A204.1 (cell line): ENCODE results near the gene YARS1.

ENCODE experiments used
- FAIRE-seq: peaks from 2 replicates; lab custom pipeline; 2012; peaks lifted over from hg19 to GRCh38; lab: Jason Lieb, UNC

YARS1 gene

DNA sequence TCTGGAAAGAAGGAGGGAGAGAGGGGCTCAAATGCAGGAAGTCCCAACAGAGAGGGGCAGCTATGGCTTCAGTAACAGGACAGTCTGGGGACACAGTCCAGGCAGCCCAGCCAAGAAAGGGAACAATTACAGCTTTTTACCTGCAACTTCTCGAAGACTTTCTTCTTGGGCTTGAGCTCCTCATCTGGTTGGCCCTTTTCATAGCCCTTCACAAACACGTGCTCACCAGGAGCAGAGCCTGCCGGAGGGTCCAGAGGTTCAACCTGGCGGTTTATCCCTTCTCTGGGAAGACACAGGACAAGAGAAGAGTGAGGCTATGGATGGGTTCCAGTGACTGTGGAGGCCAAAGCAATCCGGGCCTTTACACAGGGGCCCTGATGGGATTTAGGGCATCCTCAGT lies 37.9 kb downstream of the YARS1 start:
- FAIRE-seq = no peak

DNA sequence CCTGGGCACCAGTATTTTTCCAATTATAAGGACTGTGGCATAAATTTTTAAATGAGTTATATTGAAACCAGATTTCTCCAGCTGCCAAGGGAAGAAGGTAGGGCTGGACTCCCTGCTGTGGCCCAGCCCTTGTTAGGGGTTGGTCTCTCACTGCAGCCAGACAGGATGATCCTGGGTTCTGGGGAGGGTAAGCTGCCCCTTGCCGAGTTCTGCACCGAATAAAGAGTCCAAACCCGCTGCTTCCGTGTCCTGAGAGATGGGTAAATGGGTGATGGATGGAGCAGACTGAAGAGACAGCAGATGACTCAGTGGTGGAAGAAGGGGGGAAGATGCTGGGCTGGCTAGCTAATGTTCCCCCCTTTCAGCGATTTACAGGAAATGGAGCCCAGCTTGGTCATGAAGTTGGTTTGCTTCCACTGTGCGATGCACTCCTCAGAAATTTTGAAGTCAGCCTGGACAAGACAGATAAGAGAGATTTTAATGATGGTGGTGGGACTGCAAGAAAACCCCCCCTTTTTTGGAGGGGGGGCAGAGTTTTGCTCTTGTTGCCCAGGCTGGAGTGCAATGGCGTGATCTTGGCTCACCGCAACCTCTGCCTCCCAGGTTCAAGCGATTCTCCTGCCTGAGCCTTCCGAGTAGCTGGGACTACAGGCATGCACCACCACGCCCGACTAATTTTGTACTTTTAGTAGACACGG lies 41.4 kb downstream of the YARS1 start:
- no peak for FAIRE-seq

DNA sequence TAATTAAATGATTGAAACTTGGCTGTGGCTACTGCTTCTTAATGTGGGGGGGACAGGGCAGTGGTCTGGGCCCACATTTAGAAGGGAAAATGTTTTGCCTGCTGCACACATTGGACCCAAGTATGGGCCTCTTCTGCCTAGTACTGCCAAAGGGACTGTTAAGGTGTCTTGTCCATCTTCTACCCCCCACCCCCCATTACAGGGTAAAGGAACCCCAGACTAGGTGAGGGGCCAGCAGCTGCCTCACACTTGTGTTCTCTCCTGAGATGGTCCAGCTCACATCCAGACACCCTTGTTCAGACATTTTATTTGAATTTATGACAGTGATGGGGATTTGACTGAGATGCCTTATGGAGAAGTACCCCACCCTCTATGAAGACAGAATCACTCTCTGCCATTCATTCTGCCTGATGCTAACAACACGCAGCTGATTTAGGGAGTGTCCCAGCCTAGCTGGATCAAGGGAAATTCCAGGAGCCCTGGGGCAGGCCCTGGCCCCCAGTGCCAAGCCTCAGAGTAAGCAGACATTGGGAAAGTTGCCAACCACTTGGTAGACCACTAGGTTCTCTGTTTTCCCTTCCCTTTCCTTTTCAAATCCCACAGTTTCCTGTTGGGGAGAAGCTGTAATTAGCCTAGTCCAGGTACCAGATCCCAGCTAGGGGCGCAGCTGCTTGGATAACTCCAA lies 42.1 kb downstream of the YARS1 start:
- FAIRE-seq = no peak

DNA sequence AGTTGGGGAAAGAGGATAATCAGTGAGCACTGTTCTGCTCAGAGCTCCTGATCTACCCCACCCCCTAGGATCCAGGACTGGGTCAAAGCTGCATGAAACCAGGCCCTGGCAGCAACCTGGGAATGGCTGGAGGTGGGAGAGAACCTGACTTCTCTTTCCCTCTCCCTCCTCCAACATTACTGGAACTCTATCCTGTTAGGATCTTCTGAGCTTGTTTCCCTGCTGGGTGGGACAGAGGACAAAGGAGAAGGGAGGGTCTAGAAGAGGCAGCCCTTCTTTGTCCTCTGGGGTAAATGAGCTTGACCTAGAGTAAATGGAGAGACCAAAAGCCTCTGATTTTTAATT lies 42.7 kb downstream of the YARS1 start:
- FAIRE-seq = no peak

DNA sequence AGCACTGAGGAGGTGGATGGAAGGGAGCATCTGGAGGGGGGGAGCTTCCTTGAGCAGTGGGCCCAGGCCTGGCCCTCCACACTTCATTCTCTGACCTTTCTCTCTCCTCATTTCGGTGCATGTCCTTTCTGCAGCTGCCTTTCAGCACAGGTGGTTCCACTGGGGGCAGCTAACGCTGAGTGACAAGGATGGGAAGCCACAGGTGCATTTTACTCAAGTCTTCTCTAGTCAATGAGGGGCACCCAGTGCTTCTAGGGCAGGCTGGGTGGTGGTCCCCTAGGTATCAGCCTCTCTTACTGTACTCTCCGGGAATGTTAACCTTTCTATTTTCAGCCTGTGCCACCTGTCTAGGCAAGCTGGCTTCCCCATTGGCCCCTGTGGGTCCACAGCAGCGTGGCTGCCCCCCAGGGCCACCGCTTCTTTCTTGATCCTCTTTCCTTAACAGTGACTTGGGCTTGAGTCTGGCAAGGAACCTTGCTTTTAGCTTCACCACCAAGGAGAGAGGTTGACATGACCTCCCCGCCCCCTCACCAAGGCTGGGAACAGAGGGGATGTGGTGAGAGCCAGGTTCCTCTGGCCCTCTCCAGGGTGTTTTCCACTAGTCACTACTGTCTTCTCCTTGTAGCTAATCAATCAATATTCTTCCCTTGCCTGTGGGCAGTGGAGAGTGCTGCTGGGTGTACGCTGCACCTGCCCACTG lies 43.2 kb downstream of the YARS1 start:
- no peak for FAIRE-seq

DNA sequence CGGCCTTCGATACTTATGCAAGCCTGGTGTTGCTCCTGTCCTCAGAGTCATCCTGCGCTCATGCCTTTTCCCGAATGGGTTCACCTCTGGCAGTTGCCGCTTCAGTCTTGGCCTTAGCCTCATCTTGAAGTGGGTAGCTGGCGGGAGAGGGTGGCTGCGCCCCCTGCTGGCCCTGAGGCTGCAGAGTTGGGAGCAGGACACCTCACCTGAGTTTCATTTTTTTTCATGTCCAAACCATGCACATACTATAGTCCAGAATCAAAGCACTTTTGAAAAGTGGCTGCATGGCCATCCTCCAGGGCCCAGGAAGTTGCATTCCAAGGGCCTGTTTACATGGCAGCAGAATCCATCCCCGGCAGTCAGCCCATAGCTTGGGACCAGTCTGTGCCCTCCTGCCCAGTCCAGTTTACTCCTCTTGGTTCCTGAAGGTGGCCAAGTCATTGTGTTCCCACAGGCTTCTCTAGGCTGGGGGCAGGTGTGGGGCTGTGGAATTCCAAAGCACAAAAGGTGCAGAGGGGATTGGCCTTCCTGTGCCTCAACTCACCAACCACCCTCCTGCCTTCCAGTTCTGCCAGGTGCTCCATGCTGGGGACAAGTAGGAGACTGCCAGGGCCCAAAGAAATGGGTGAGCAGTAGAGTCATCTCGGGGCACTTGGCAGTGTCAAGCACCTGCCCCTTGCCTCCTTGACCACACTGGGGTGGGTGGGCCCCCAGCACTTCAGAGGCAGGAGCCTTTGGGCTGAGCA lies 44.0 kb downstream of the YARS1 start:
- FAIRE-seq = no peak

DNA sequence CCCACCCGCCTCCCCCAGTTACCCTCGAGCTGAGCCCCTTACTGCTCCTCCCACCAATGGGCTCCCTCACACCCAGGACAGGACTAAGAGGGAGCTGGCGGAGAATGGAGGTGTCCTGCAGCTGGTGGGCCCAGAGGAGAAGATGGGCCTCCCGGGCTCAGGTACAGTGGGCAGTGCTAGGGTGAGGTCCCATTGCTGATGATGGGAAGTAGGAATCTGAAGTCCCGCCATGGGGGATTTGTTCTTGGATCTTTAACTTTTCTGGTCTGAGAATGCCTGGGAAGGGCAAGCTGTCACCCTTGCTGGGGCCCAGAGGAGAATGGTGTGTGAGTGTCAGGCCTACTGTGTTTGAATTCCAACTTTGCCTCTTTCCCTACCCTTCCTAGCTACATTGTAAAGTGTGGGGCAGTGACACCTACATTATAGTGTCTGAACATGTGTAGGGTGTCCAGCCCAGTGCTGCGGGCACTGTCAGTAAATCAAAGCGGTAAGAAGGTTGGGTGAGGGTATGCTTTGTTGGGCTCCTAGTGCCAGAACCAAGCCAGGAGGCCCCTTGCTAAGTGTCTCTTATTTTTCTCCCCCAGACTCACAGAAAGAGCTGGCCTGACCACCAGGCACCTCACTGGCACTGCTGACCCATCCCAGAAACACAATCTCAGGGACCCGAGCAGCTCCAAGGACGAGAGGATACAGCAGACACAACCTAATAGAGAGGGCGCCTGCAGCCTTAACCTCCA lies 44.7 kb downstream of the YARS1 start:
- FAIRE-seq = no peak

DNA sequence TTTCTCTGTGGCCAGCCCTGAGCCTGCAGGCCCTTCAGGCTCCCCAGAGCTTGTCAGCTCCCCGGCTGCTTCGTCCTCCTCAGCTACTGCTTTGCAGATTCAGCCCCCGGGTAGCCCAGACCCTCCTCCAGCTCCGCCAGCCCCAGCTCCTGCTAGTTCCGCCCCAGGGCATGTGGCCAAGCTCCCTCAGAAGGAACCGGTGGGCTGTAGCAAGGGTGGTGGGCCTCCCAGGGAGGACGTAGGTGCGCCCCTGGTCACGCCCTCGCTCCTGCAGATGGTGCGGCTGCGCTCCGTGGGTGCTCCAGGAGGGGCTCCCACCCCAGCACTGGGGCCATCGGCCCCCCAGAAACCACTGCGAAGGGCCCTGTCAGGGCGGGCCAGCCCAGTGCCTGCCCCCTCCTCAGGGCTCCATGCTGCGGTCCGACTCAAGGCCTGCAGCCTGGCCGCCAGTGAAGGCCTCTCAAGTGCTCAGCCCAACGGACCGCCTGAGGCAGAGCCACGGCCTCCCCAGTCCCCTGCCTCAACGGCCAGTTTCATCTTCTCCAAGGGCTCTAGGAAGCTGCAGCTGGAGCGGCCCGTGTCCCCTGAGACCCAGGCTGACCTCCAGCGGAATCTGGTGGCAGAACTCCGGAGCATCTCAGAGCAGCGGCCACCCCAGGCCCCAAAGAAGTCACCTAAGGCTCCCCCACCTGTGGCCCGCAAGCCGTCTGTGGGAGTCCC lies 45.4 kb downstream of the YARS1 start:
- FAIRE-seq = no peak

DNA sequence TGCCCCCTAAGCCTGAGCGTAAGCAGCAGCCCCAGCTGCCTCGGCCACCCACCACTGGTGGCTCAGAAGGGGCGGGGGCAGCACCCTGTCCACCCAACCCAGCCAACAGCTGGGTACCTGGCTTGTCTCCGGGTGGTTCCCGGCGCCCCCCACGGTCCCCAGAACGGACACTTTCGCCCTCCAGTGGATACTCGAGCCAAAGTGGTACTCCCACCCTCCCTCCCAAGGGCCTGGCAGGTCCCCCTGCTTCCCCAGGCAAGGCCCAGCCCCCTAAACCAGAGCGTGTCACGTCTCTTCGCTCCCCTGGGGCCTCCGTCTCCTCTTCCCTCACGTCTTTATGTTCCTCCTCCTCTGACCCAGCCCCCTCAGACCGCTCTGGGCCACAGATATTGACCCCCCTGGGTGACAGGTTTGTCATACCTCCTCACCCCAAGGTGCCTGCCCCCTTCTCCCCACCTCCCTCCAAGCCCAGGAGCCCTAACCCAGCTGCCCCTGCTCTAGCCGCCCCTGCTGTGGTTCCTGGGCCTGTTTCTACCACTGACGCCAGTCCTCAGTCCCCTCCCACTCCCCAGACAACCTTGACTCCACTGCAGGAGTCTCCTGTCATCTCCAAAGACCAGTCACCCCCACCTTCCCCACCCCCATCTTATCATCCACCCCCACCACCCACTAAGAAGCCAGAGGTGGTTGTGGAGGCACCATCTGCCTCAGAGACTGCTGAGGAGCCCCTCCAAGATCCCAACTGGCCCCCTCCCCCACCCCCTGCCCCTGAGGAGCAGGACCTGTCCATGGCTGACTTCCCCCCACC lies 46.2 kb downstream of the YARS1 start:
- no peak for FAIRE-seq

DNA sequence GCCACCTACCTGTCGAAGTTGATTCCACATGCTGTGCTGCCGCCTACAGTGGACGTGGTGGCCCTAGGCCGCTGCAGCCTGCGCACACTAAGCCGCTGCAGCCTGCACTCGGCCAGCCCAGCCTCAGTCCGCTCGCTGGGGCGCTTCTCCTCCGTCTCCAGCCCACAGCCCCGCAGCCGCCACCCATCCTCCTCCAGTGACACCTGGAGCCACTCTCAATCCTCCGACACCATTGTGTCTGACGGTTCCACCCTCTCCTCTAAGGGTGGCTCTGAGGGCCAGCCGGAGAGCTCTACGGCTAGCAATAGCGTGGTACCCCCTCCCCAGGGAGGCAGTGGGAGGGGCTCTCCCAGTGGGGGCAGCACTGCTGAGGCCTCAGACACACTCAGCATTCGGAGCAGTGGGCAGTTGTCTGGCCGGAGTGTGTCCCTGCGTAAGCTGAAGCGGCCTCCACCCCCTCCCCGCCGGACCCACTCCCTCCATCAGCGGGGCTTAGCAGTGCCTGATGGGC lies 46.9 kb downstream of the YARS1 start:
- no peak for FAIRE-seq

DNA sequence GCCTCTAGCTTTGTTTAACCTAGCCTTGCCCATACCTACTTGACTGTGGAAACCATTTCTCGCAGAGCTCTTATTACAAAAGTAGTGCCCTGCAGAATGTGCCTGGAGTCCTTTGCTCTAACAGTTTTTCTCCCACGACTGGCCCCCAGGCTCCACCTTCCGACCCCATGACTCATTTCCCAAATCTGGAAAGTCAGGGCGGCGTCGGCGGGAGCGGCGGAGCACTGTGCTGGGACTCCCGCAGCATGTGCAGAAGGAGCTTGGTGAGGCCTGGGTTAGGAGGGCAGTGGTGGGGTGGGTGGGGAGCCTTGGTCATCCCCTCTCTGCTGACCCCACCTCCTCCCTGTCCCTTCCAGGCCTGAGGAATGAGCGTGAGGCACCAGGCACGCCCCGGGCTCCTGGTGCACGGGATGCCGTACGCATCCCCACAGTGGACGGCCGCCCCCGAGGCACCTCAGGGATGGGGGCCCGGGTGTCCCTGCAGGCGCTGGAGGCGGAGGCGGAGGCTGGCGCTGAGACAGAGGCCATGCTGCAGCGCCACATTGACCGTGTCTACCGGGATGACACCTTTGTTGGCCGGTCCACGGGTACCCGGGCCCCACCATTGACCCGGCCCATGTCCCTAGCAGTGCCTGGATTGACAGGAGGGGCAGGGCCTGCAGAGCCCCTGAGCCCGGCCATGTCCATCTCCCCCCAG lies 47.5 kb downstream of the YARS1 start:
- no peak for FAIRE-seq

DNA sequence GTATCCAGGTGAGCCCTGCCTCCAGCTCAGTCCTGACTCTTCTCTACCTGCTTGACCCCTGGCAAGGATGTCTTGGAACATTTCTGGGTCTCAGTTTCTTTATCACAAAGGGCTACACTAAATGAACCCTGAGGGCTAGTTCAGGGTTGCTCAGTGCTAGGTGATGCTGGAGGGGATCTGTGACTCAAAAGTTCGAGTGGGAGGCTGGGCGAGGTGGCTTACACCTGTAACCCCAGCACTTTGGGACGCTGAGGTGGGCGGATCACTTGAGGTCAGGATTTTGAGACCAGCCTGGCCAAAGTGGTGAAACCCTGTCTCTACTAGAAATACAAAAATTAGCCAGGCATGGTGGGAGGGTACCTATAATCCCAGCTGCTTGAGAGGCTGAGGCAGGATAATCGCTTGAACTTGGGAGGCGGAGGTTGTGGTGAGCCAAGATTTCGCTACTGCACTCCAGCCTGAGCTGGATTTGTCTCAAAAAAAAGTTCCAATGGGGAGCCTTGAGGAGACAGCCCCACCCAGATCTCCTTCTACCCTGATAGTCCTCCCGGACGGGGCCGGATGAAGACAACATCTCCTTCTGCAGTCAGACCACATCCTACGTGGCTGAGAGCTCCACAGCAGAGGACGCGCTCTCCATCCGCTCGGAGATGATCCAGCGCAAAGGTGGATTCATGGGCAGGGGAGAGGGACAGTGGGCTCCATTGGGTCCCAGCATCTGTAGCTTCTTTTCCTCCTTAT lies 48.9 kb downstream of the YARS1 start:
- FAIRE-seq = no peak

DNA sequence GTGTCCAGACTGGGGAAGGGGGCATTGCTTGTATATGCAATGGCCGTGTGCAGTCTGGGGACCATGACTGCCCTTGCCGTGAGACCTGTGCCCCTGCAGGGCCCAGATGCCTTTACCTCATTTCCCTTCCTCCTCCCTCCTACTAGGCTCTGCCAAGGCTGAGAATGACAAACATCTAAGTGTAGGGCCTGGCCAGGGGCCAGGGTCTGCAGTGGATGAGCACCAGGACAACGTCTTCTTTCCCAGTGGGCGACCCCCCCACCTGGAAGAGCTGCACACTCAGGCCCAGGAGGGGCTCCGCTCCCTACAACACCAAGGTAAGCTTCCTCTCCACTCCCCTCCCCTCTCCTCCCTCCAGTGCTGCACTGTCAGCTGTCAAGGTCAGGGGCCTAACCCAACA lies 49.5 kb downstream of the YARS1 start:
- no peak for FAIRE-seq

DNA sequence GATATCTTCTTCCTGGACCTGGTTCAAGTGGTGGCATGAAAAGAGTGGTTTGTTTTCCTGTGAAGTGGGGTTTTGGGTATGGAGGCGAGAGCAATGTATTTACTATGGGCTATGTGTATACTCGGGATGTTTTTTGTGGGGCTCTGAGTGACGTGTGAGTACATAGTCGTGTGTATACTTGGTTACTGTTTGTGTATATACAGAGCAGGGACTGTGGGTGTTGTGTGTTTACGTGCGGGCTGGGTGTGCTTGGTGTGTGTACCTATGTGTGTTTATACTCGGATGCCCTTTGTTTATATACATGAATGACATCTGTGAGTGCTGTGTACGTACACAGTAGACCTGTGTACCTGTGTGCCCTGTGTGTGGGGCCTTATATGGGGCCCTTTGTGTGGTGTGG lies 50.0 kb downstream of the YARS1 start:
- no peak for FAIRE-seq

DNA sequence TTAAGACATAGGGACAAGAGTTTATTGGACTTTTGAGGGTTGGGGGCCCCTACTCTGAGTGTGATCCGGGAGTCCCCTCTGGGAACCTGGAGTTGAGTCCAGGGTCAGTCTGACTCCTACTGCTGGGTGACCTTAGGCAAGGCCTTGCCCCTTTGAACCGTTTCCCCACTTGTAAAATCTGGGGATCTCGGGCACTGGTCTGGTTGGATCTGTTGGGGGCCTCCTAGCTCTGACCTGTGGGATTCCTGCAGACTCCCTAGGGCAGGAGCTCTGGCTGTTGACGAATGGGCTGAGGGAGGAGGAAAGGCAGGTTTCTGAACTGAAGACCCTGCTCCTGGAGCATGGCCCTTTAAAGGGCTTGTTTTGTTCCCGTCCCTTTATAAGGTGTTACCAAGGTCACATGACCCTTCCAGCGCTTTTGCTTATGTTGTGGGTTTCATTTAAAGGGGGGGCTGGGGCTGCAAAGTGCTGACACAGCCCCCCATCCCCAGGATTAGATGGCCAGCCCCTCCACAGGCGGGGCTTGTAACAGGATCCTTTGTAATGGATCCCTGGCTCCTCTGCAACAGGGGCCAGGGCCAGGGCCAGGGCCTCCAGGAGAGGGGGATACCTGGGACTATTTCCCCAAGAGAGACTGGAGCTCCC lies 50.7 kb downstream of the YARS1 start:
- no peak for FAIRE-seq

DNA sequence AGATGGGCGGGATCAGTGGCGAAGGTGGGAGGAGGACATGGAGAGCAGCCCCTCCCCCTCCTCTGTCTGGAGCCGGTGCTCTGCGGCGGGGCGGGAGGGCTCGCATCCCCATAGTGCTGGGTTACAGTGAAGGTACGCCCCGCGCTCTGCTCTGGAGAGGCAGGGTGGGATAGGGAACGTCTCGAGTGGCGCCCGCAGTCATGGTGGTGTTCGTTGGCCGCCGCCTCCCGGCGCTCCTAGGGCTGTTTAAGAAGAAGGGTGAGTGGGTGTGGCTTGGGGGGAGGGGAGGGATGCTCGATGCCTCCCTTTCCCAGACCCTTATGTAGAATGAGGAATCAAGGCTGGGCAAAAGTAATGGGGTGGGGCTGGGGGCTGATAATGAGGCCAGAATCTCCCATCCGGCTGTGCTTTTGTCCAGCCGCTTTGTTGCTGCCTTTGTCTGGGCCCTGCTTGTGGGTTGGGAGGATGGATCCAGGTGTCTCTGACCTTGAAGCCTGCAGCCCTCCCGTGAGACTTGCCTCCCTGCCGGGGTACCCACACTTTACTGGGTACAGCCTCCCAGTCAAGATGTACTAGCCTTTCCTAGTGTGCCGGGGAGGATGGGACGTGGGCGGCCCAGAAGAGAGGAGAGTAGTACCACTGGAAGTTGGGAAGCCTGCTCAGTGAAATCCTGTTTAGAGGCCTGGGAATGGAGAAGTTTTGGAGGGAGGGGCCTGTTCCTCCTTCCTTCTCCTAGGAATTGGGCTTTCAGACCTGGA lies 51.4 kb downstream of the YARS1 start:
- FAIRE-seq = no peak

DNA sequence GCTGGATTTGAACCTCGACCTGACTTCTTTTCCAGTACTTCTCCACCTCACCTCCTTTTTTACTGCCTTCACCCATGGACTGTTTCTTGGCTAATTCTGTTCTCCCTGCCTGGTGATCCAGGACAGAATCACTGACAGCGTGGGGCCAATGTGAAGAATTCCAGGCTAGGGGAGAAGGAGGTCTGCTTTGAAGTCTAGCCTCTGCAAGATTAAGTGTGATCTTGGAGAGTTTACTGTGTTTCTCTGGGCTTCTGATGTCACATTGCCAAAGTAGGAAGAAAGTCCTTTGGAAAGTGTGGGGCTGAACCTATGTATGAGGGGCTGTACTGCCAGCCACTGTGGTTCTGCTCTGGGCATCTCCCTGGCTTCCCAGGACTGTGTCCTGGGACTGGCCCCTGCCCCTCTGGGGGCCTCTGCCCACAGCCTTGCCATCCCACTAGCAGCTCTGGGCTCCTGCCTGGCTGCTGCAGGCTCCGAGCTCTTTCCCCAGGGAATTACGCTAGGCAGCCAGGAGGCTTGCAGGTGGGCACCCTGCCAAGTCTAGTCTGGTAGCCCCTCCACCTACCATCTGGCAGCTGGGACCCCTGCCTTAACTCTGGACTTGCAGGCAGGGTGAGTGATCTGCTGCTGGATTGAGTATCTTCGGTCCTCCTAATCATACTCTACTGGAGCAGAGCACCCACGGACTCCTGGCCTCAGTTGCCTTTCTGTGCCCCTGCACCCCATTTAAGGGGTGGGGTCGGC lies 52.2 kb downstream of the YARS1 start:
- FAIRE-seq = no peak
